ENCODE measurements around the gene SNAI3.

Gene SNAI3

GRCh38 chr16:88631920-88632586 lies 54.3 kb downstream of the SNAI3 start:
- no peak for FAIRE-seq

GRCh38 chr16:88631384-88631783 lies 54.9 kb downstream of the SNAI3 start:
- no peak for FAIRE-seq

- FAIRE-seq = no peak
These were observed 55.4 kb downstream of the SNAI3 start for GRCh38 chr16:88630941-88631340.

- FAIRE-seq = no peak
These were observed 55.9 kb downstream of the SNAI3 start for GRCh38 chr16:88630433-88630832.

- FAIRE-seq = no peak
These were observed 56.5 kb downstream of the SNAI3 start for GRCh38 chr16:88629835-88630234.

- no peak for FAIRE-seq
These were observed 57.8 kb downstream of the SNAI3 start for GRCh38 chr16:88628512-88628974.
